HG02642 (cell line): Measurements from ENCODE around the gene TFRC.
"Not testable (repeated sequence)": the region's sequence is repeated elsewhere in the genome, so short reads cannot be mapped to it uniquely, and the experiment has no call there.

Experiments
- ATAC-seq: cut with Tn5 transposase; IDR thresholded peaks from one replicate; pipeline ENCODE4 v1.9.1; 2021; ENCODE audit warnings: mild to moderate bottlenecking; ENCODE audit not compliant: unreplicated experiment, poor library complexity

Gene TFRC

GRCh38 chr3:196087906-196088305 lies 6.0 kb upstream of the TFRC start:
- ATAC-seq = no peak

DNA sequence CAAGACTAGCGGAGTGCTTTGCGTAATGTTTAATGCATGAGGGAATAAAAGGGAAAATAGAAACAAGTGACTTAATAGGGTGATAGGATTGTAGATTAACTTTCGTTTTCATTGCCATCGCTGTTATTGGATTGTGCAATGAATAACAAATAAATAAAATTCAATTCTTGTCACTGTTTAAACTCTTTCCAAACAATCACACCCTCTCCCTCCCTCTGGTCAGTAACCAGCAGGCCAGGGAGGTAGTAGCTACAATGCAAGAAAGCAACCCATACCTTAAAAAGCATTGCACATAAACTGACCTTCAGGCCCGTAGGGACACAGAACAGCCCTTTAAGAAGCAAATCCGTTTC lies 705 bp upstream of the TFRC start:
- no peak for ATAC-seq

GRCh38 chr3:196081002-196081833 lies 672 bp downstream of the TFRC start:
- ATAC-seq = peak; percentile 53

- ATAC-seq = not testable (repeated sequence)
Observed at GRCh38 chr3:196080101-196080846, 1.6 kb downstream of the TFRC start.

- no peak for ATAC-seq
Observed at GRCh38 chr3:196079682-196080081, 2.2 kb downstream of the TFRC start.

- no peak for ATAC-seq
Observed at GRCh38 chr3:196075013-196075412, 6.9 kb downstream of the TFRC start.

DNA sequence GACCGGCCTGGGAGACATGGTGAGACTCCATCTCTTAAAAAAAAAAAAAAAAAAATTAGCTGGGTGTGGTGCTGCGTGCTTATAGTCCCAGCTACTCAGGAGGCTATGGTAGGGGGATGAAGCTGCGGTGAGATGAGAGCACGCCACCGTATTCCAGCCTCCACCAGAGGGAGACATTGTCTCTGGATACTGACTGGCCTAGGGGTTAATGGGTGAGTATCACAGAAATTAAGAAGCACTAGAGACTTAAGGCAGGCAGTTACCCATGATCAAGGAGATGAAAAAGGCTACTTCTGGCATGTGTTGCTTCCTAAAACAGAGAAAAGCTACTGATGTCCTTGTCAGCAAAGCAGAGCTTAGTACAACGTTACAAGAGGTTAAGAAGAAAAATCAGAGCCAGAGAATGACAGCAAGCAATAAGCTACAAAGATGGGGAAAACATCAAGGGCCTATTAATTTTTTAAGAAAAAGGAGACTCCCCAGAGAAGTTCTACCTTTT lies 8.6 kb downstream of the TFRC start:
- peak; percentile 61 for ATAC-seq

DNA sequence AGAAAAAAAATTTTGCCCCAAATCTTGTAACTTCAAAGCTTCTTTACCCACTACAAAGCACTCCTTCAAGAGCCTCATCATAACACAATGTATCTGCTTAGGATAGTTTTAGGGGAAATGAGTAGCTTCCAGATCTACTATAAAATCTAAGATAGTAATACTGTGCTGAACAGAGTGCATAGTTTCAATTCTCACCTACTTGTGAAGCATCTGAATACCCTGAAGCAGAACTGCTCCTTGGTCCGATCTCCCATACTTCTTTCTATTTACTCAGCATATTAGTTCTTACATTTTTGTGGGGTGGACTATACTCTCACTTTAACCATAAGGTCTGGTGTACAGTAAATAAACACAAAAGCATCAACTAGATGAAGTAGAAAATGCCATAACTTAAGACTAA lies 9.6 kb downstream of the TFRC start:
- ATAC-seq = no peak

DNA sequence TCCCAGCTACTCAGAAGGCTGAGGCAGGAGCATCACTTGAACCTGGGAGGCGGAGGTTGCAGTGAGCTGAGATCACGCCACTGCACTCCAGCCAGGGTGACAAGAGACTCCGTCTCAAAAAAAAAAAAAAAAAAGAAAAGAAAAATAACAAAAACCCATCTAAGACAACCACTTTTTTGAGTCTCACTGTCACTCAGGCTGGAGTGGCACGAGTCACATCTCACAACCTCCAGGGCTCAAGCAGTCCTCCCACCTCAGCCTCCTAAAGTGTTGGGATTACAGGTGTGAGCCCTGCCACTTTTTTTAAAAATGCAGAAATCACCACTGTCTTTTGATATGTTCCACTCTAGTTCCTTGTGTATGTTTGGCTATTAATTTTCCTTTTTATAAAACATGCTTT lies 13.1 kb downstream of the TFRC start:
- not testable (repeated sequence) for ATAC-seq

DNA sequence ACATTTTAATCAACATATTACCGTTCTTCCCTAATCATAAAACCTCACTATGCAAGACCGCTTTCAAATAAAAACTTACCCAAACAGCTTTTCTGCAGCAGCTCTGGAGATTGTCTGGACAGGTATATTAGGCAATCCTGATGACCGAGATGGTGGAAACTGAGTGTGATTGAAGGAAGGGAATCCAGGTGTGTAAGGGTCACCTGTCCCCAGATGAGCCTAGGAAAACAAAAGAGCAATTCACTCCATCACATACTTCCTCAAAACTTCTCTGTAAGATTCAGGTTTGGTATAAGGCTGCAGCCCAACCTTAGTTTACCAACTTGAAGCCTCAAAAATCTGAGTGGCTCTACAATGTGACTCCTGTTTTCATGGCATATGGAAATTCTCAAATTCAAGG lies 14.5 kb downstream of the TFRC start:
- ATAC-seq = no peak

DNA sequence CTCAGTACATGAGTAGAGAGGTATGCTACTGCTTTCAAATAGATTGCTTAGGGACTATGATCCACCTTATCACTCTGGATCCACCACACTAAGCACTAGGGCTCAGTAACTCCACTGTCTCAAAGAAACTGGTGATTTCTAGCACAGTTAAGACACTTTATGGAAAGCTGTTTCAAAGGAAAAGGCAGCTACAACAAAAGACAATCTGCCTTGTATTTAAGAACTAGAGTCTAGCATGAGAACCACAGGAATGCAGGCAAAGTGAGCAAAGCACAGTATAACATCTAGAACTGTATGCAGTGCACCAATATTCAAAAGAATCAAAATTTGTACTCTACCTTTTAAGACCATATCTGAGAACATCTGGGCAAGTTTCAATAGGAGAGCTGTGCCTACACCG lies 17.9 kb downstream of the TFRC start:
- no peak for ATAC-seq

GRCh38 chr3:196063456-196063855 lies 18.4 kb downstream of the TFRC start:
- ATAC-seq = no peak

DNA sequence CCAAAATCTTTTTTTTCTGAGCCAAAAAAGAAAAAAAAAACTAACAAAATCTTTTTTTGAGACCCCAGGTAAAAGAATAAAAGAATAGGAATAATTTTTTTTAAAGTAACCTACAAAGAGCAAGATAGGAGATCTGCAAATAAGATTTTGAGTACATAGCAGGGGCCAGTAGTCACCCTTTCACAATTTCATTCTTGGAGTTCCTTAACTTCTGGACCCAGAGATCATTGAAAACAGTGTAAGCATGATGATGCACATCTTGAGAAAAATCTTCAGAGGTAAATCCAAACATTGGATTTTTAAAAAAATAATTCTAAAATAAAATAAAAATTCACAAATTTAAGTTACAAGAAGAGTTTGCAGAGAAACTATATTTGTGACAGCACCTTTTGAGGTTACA lies 18.8 kb downstream of the TFRC start:
- ATAC-seq = no peak

GRCh38 chr3:196060834-196061233 lies 21.1 kb downstream of the TFRC start:
- no peak for ATAC-seq

- no peak for ATAC-seq
Observed at GRCh38 chr3:196057760-196058331, 24.0 kb downstream of the TFRC start.

GRCh38 chr3:196056371-196056770 lies 25.5 kb downstream of the TFRC start:
- ATAC-seq = not testable (repeated sequence)

GRCh38 chr3:196055683-196056270 lies 26.1 kb downstream of the TFRC start:
- no peak for ATAC-seq

DNA sequence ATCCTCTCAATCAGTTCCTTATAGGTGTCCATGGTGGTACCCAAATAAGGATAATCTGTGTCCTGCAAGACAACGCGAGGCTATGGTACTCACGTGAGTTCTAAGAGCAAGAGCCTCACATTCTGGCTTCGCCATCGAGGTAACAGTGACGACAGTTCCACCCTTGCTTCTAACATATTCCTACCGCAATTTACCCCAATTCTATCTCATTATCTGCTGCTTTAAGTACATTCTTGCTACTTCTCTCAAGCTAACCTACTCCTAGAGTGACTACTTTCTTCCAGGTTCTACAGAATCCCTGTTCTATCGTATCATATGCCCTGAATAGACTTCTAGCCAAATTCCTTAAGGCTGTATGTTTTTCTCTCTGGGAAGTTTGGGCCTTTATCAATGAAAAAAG lies 26.6 kb downstream of the TFRC start:
- no peak for ATAC-seq

DNA sequence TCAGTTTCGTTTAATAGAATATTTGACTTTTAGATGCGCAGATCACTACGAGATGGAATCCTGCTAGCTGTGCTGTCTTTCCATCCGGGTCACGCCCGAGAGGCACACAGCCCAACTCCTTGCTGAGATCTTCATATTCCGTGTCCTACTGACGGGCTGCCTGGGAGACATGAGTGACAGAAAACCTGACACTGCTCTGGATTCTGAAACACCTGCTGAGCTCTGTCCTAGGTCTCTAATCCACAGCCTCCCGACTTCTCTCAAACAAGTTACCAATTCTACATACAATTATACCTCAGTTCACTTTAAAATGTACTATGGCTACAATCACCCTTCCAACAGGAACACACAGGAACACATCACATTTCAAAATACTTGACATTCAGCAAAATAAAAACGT lies 27.2 kb downstream of the TFRC start:
- ATAC-seq = no peak

DNA sequence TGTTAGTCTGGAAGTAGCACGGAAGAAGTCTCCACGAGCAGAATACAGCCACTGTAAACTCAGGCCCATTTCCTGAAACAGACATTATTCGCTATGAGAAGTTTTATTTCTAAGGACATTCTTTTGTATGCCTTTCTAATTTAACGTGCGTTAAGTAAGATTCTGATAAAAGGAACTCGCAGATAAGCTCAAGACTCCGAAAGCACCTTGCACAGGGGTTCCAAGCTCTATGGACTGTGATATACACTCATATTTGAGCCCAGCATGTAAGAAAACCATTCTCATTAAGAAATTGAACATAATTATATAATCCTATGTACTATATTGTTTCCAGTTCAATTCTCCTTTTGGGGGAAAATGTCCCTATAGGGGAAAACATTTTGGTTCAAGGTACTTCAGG lies 28.4 kb downstream of the TFRC start:
- no peak for ATAC-seq
